ENCODE measurements around the gene ALDH1A3.

Gene ALDH1A3

GRCh38 chr15:100859970-100860828 lies 19.4 kb upstream of the ALDH1A3 start:
- DNase-seq (ENCODE audit: low read depth in 2 of 2), result no peak

GRCh38 chr15:100860829-100861510 lies 18.7 kb upstream of the ALDH1A3 start:
- no peak for DNase-seq (ENCODE audit: low read depth in 2 of 2)

GRCh38 chr15:100861511-100861991 lies 18.1 kb upstream of the ALDH1A3 start:
- no peak for DNase-seq (ENCODE audit: low read depth in 2 of 2)

- DNase-seq (ENCODE audit: low read depth in 2 of 2), result no peak
Measured at GRCh38 chr15:100862162-100862561, 17.5 kb upstream of the ALDH1A3 start.

- no peak for DNase-seq (ENCODE audit: low read depth in 2 of 2)
Measured at GRCh38 chr15:100863075-100863795, 16.4 kb upstream of the ALDH1A3 start.

GRCh38 chr15:100863796-100864267 lies 15.8 kb upstream of the ALDH1A3 start:
- no peak for DNase-seq (ENCODE audit: low read depth in 2 of 2)

- DNase-seq (ENCODE audit: low read depth in 2 of 2), result no peak
Measured at GRCh38 chr15:100866386-100867330, 13.0 kb upstream of the ALDH1A3 start.

GRCh38 chr15:100867433-100867832 lies 12.2 kb upstream of the ALDH1A3 start:
- no peak for DNase-seq (ENCODE audit: low read depth in 2 of 2)

GRCh38 chr15:100869151-100869999 lies 10.3 kb upstream of the ALDH1A3 start:
- DNase-seq (ENCODE audit: low read depth in 2 of 2), result no peak

GRCh38 chr15:100873029-100873677 lies 6.5 kb upstream of the ALDH1A3 start:
- peak in 1 of 2 donors; percentile 14 for DNase-seq (ENCODE audit: low read depth in 2 of 2)

GRCh38 chr15:100875495-100875894 lies 4.1 kb upstream of the ALDH1A3 start:
- no peak for DNase-seq (ENCODE audit: low read depth in 2 of 2)

- no peak for DNase-seq (ENCODE audit: low read depth in 2 of 2)
Measured at GRCh38 chr15:100875976-100876375, 3.7 kb upstream of the ALDH1A3 start.

- no peak for DNase-seq (ENCODE audit: low read depth in 2 of 2)
Measured at GRCh38 chr15:100877551-100877950, 2.1 kb upstream of the ALDH1A3 start.

- no peak for DNase-seq (ENCODE audit: low read depth in 2 of 2)
Measured at GRCh38 chr15:100878130-100878529, 1.5 kb upstream of the ALDH1A3 start.

GRCh38 chr15:100878648-100879047 lies 983 bp upstream of the ALDH1A3 start:
- DNase-seq (ENCODE audit: low read depth in 2 of 2), result no peak

GRCh38 chr15:100879061-100879463 lies 569 bp upstream of the ALDH1A3 start:
- DNase-seq (ENCODE audit: low read depth in 2 of 2), result no peak

GRCh38 chr15:100880139-100880896 lies 687 bp downstream of the ALDH1A3 start:
- no peak for DNase-seq (ENCODE audit: low read depth in 2 of 2)

- DNase-seq (ENCODE audit: low read depth in 2 of 2), result no peak
Measured at GRCh38 chr15:100880897-100881242, 1.2 kb downstream of the ALDH1A3 start.
